MM.1S (cell line): ENCODE data around the gene GRIN3B.

Source experiments
- DNase-seq: peaks from one replicate; pipeline ENCODE4 v3.0.0-alpha.2; 2015
- H2AFZ ChIP-seq: fragments of 300-600 bp; sonication (generic); 2 replicates; pipeline ENCODE4 v1.6.0; 2016; ENCODE audit warnings: antibody characterized with exemption, low read length
- H3F3A ChIP-seq: fragments of 300-600 bp; sonication (generic); 2 replicates; pipeline ENCODE4 v1.6.1; 2016; ENCODE audit warnings: mild to moderate bottlenecking, antibody characterized with exemption, low read length, moderate library complexity, mixed read lengths; ENCODE audit not compliant: insufficient read depth
- H3K27ac ChIP-seq: fragments of 300-600 bp; sonication (generic); 2 replicates; pipeline ENCODE4 v1.5.1; 2016; ENCODE audit warnings: mild to moderate bottlenecking, low read length
- H3K27me3 ChIP-seq: fragments of 300-600 bp; sonication (generic); replicated peaks from 2 replicates; pipeline ENCODE4 v1.6.0; 2016; ENCODE audit warnings: low read length; ENCODE audit not compliant: insufficient read depth
- H3K36me3 ChIP-seq: fragments of 300-600 bp; sonication (generic); replicated peaks from 2 replicates; pipeline ENCODE4 v1.6.1; 2016; ENCODE audit warnings: mild to moderate bottlenecking, low read length, mixed read lengths; ENCODE audit not compliant: insufficient read depth
- H3K4me1 ChIP-seq: fragments of 300-600 bp; sonication (generic); 2 replicates; pipeline ENCODE4 v1.6.1; 2016; ENCODE audit warnings: low read length, mixed read lengths
- H3K4me2 ChIP-seq: fragments of 300-600 bp; sonication (generic); 2 replicates; pipeline ENCODE4 v1.6.0; 2016; ENCODE audit warnings: low read depth, low read length
- H3K4me3 ChIP-seq: fragments of 300-600 bp; sonication (generic); 2 replicates; pipeline ENCODE4 v1.5.1; 2016; ENCODE audit warnings: low read length, mixed read lengths
- H3K79me2 ChIP-seq: fragments of 300-600 bp; sonication (generic); 2 replicates; pipeline ENCODE4 v1.6.1; 2016; ENCODE audit warnings: mixed run types, low read length, mixed read lengths
- H3K9ac ChIP-seq: fragments of 300-600 bp; sonication (generic); 2 replicates; pipeline ENCODE4 v1.6.1; 2016; ENCODE audit warnings: low read length, mixed read lengths
- H3K9me2 ChIP-seq: fragments of 300-600 bp; sonication (generic); replicated peaks from 2 replicates; pipeline ENCODE4 v1.6.1; 2016; ENCODE audit warnings: mild to moderate bottlenecking, low read length, mixed read lengths; ENCODE audit not compliant: insufficient read depth
- H3K9me3 ChIP-seq: fragments of 300-600 bp; sonication (generic); replicated peaks from 2 replicates; pipeline ENCODE4 v1.6.1; 2016; ENCODE audit warnings: mild to moderate bottlenecking, low read length, mixed read lengths; ENCODE audit not compliant: insufficient read depth
- H4K20me1 ChIP-seq: fragments of 300-600 bp; sonication (generic); 2 replicates; pipeline ENCODE4 v1.6.1; 2016; ENCODE audit warnings: mild to moderate bottlenecking, low read length, moderate library complexity, mixed read lengths; ENCODE audit not compliant: insufficient read depth
- EZH2 ChIP-seq: fragments of 300-600 bp; sonication (generic); optimal IDR thresholded peaks from 2 replicates; pipeline ENCODE3; 2017; ENCODE audit warnings: low read depth, mild to moderate bottlenecking, antibody characterized with exemption, low read length, mixed read lengths
- EZH2phosphoT487 ChIP-seq: fragments of 300-600 bp; sonication (generic); IDR thresholded peaks from 2 replicates; pipeline ENCODE4 v1.6.1; 2018; ENCODE audit warnings: antibody characterized with exemption, low read length
- TF ChIP-seq, protein P1 (sequence below): fragments of 300-600 bp; sonication (generic); IDR thresholded peaks from 2 replicates; pipeline ENCODE4 v1.5.1; 2016; ENCODE audit warnings: antibody characterized with exemption, low read length, mixed read lengths

GRIN3B gene

DNA sequence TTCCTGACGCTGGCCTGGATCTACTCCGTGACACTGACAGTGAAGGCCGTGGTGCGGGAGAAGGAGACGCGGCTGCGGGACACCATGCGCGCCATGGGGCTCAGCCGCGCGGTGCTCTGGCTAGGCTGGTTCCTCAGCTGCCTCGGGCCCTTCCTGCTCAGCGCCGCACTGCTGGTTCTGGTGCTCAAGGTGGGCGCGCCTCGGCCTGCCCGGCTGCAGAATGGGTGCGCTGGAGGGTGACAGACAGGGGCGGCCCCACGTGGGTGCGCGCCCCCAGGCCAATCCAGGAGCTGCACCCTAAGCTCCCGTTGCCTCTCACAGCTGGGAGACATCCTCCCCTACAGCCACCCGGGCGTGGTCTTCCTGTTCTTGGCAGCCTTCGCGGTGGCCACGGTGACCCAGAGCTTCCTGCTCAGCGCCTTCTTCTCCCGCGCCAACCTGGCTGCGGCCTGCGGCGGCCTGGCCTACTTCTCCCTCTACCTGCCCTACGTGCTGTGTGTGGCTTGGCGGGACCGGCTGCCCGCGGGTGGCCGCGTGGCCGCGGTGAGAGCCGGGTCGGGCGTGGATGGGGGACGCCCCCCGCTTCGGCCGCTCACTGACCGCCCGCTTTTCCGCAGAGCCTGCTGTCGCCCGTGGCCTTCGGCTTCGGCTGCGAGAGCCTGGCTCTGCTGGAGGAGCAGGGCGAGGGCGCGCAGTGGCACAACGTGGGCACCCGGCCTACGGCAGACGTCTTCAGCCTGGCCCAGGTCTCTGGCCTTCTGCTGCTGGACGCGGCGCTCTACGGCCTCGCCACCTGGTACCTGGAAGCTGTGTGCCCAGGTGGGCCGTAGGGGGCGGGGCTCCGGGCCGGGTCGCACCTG lies 46.8 kb downstream of the GRIN3B start:
- no peaks in the 10 kb centered on the region for H3K9me2 ChIP-seq
- TF ChIP-seq, protein P1, sequence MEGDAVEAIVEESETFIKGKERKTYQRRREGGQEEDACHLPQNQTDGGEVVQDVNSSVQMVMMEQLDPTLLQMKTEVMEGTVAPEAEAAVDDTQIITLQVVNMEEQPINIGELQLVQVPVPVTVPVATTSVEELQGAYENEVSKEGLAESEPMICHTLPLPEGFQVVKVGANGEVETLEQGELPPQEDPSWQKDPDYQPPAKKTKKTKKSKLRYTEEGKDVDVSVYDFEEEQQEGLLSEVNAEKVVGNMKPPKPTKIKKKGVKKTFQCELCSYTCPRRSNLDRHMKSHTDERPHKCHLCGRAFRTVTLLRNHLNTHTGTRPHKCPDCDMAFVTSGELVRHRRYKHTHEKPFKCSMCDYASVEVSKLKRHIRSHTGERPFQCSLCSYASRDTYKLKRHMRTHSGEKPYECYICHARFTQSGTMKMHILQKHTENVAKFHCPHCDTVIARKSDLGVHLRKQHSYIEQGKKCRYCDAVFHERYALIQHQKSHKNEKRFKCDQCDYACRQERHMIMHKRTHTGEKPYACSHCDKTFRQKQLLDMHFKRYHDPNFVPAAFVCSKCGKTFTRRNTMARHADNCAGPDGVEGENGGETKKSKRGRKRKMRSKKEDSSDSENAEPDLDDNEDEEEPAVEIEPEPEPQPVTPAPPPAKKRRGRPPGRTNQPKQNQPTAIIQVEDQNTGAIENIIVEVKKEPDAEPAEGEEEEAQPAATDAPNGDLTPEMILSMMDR: no peak
- TF ChIP-seq EZH2 (no peak), EZH2phosphoT487 (no peak)
- H3K27me3 ChIP-seq: no peaks in the 10 kb centered on the region
- H3K4me1 ChIP-seq: no peaks in the 10 kb centered on the region
- H4K20me1 ChIP-seq: no peaks in the 10 kb centered on the region
- H3K79me2 ChIP-seq: no peaks in the 10 kb centered on the region
- H3K4me3 ChIP-seq: no peak overlapping the region
- no peak overlapping the region for H3K4me2 ChIP-seq
- no peaks in the 10 kb centered on the region; the same call in 1 of the 2 replicates for H3K36me3 ChIP-seq
- no peak for DNase-seq
- no peak overlapping the region for H3K9ac ChIP-seq
- H3F3A ChIP-seq: 0 out of 2 replicates have a peak, but pooled peaks cover 2% of the 10 kb centered on the region
- no peak overlapping the region for H2AFZ ChIP-seq
- H3K27ac ChIP-seq: no peak overlapping the region
- H3K9me3 ChIP-seq: no peaks in the 10 kb centered on the region

DNA sequence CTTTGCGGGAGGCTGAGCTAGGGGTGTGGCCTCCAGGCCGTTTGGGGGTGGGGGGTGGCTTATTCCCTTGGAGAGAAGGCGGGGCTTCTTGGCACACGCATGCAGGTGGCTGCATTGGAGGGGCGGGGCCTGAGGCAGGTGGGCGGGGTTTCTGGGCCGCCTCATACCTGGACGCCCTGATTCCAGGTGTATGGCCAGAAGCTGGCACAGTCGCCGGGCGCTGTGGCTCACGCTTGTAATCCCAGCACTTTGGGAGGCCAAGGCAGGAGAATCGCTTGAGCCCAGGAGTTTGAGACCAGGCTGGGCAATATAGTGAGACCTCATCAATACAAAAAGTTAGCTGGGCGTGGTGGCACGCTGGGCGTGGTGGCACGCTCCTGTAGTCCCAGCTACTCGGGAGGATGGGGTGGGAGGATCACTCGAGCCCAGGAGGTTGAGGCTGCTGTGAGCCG lies 47.5 kb downstream of the GRIN3B start:
- no peak overlapping the region for H3K4me2 ChIP-seq
- no peak overlapping the region for H3K4me3 ChIP-seq
- TF ChIP-seq, protein P1: no peak
- TF ChIP-seq EZH2phosphoT487 (no peak), EZH2 (no peak)
- no peaks in the 10 kb centered on the region for H4K20me1 ChIP-seq
- no peak overlapping the region for H3K27ac ChIP-seq
- H3K9ac ChIP-seq: no peak overlapping the region
- no peaks in the 10 kb centered on the region for H3K9me3 ChIP-seq
- H3K9me2 ChIP-seq: no peaks in the 10 kb centered on the region
- H2AFZ ChIP-seq: no peak overlapping the region
- no peaks in the 10 kb centered on the region for H3K4me1 ChIP-seq
- DNase-seq: no peak
- H3K36me3 ChIP-seq: no peaks in the 10 kb centered on the region; the same call in 1 of the 2 replicates
- 0 out of 2 replicates have a peak, but pooled peaks cover 2% of the 10 kb centered on the region for H3F3A ChIP-seq
- H3K79me2 ChIP-seq: no peaks in the 10 kb centered on the region
- no peaks in the 10 kb centered on the region for H3K27me3 ChIP-seq

DNA sequence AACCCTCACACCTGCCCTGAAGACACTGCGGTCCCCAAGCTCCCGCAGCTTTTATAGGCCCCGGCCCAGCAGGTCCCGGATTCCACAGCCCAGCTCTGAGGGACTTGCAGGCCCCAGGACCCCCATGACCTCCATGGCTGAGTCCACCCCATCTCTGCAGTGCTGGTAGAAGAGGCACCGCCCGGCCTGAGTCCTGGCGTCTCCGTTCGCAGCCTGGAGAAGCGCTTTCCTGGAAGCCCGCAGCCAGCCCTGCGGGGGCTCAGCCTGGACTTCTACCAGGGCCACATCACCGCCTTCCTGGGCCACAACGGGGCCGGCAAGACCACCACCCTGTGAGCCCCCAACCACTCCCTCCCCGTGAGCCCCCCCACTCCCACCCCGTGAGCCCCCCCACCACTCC lies 48.9 kb downstream of the GRIN3B start:
- no peaks in the 10 kb centered on the region for H4K20me1 ChIP-seq
- DNase-seq: no peak
- no peaks in the 10 kb centered on the region for H3K4me1 ChIP-seq
- no peaks in the 10 kb centered on the region for H3K9me3 ChIP-seq
- no peak overlapping the region for H3K4me3 ChIP-seq
- H3K36me3 ChIP-seq: no peaks in the 10 kb centered on the region; the same call in 1 of the 2 replicates
- no peaks in the 10 kb centered on the region for H3K9me2 ChIP-seq
- H3K27ac ChIP-seq: no peak overlapping the region
- no peaks in the 10 kb centered on the region for H3K27me3 ChIP-seq
- TF ChIP-seq EZH2 (no peak), EZH2phosphoT487 (no peak)
- TF ChIP-seq, protein P1: no peak
- H3F3A ChIP-seq: 0 out of 2 replicates have a peak, but pooled peaks cover 2% of the 10 kb centered on the region
- no peaks in the 10 kb centered on the region for H3K79me2 ChIP-seq
- no peak overlapping the region for H3K4me2 ChIP-seq
- H3K9ac ChIP-seq: no peak overlapping the region
- H2AFZ ChIP-seq: no peak overlapping the region
